GM19395 (cell line): Measurements from ENCODE around the gene NRAP.

Experiments
- ATAC-seq: cut with Tn5 transposase; IDR thresholded peaks from one replicate; pipeline ENCODE4 v1.9.1; 2021; ENCODE audit warnings: mild to moderate bottlenecking, moderate library complexity; ENCODE audit not compliant: unreplicated experiment

NRAP gene

DNA sequence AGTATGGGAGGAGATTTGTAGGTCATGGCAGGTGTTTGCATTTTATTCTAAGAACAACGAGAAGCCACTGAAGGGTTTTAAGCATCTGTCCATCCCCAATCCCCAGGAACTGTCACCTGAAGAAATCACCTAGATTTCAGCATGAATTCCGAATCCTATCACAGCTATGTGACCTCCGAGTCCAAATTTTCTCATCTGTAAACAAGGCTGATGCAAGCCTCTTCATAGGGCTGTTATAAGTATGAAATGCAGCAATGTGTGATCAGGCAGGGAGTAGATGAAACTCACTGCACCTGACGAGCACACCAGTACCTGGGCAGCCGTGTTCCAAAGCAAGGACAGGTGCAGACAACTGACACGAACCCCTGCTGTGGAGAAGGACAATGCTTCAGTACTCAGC lies 97.0 kb downstream of the NRAP start:
- ATAC-seq: no peak

DNA sequence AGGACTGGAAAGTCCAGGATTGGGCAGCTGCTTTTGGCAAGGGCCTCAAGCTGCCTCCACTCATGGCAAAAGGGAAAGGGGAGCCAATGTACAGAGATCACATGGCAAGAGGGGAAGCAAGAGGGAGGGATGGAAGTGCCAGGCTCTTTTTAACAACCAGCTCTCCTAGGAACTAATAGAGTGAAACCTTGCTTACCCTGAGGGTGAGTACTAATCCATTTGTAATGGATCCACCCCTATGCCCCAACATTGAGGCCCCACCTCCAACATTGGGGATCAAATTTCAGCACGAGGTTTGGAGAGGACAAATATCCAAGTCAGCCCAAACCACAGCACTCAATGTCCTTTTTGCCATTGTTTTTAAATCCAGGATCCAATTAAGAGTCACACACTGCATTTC lies 98.5 kb downstream of the NRAP start:
- ATAC-seq: no peak

DNA sequence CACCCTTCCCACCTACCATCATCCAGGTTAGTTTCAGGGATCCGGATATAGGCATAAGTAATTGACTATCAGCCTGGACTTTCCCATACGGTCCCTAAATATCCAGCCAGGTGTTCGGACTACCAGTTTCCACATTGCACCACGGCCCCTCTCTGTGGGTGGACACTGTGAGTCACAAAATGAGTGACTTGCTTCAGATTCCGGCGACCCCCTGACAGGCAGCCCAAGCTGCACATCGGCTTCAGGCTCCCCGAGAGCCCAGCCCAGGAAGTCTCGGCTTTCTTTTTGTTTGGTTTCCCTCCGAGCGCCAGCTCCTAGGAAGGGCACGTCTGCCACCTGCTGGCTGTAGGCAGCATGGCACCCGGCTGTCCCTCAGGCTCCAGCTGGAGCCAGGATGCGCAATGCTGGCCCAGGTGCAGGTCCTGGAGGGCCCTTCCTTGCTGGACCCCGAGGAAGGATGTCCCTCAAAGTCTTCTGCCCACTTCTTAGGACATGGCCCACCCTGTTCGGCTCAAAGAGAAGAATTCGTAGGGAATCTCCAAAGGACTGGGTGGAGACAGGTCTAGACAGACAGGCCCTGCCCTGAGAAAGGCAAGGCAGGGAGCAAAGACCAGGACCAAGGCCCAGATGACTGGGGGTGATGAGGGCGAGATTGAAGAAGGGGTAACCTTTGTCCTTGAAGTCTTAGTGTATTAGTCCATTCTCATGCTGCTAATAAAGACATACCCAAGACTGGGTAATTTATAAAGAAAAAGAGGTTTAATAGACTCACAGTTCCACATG lies 100.3 kb downstream of the NRAP start:
- peak; percentile 99 for ATAC-seq

GRCh38 chr10:113562704-113563103 lies 101.1 kb downstream of the NRAP start:
- ATAC-seq: no peak

- ATAC-seq: no peak
Observed at GRCh38 chr10:113562069-113562468, 101.8 kb downstream of the NRAP start.

GRCh38 chr10:113561214-113561613 lies 102.6 kb downstream of the NRAP start:
- no peak for ATAC-seq

GRCh38 chr10:113560071-113560470 lies 103.8 kb downstream of the NRAP start:
- ATAC-seq: no peak

GRCh38 chr10:113557903-113558321 lies 105.9 kb downstream of the NRAP start:
- no peak for ATAC-seq

DNA sequence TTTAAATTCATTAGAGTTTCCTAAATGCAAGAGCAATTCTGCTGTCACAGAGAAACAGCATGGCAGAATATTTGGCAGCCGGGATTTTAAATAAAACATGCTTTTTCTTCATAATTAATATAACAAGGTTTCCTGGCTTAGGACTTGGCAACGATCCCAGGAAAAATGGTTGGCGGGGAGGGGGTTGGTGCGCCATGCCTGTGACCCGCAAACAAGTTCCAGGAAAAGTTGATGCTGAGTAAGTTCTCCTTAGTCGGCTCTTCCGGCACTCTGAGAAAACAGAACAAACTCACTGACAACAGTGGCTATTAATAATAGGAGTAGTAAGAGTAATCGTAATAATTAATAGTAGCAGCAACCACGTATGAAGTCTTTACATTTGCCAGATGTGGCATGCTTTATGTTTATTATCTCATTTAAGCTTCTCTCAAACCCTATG lies 106.4 kb downstream of the NRAP start:
- no peak for ATAC-seq

GRCh38 chr10:113555751-113556150 lies 108.1 kb downstream of the NRAP start:
- ATAC-seq: no peak

DNA sequence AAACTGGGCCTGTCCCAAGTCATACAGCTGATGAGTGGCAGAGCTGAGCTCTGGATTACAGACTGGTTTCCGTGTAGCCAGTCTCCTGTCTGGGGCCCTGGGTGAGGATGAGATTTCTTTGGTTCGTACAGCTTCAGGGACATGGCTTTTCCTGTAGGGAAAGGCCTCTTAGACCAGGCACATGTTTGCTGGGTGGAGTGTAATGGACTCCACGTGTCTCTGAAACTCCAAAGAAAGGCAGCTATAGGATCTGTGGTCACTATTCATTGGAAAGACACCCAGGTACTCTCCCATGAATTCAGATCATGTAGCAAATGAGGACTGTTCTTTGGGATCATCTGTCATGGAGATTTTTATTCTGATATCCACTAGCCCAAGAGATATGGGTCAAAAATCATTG lies 108.6 kb downstream of the NRAP start:
- no peak for ATAC-seq

GRCh38 chr10:113554214-113554613 lies 109.6 kb downstream of the NRAP start:
- ATAC-seq: no peak

DNA sequence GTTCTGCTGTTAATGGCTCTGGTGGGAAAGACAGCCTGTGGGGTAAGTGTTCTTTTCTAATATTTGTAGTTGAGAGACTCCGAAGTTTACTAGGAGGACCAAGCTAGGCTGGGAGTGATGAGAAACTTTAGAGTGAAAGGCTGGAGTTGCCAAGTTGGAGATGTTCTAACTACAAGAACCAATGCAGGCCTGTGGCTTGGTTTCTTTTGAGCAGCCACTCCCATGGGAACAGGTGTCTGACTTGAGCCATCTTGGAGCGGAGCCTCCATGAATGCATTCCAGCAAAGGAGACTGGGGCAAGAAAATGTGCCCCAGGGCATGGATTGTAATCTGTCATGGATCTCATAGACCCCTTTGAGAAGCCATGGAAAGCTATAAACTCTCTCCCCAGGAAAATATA lies 110.7 kb downstream of the NRAP start:
- ATAC-seq: no peak

GRCh38 chr10:113552701-113553100 lies 111.1 kb downstream of the NRAP start, which contains the start of gene HABP2:
Gene HABP2 (plus strand): TSS chr10:113553053. CDS start chr10:113553122, 69 bp downstream.
- no peak for ATAC-seq

DNA sequence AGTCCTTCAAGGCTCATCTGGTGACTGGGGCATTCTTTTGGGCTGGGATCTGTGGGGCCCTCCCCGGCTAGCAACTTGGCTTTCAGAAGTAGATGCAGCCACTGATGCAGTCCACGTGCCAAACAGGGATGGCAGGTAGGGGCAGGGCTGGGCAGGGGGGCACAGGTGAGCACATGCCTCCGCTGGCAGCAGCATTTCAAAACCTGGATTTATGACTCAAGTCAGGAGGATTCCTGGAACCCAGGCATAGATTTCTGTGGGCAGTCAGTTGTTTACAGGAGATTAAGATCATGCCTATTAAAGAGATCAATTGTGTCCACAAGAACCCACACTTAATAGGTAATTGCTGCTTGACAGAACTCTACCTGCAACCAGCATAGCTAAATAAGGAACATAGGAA lies 111.8 kb downstream of the NRAP start:
- no peak for ATAC-seq

DNA sequence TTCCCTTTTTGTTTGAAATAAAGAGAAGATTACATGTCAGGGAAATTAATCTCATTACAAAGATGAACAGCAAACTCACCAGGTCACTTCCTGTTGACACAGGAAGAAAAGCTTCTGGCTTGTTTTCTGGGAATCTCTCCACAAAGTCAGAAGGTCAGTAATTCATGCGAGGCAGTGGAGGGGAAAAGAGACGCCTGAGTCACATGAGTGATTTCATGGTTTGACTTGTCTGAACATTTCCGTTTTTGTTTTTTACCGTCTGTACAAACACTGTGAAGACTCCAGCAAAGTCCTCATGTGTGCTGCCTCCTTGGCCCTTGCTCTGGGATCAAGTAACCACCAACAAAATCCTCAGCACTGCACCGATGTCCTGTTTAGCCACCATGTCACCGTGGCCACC lies 113.5 kb downstream of the NRAP start:
- no peak for ATAC-seq

GRCh38 chr10:113549856-113550255 lies 114.0 kb downstream of the NRAP start:
- ATAC-seq: no peak

DNA sequence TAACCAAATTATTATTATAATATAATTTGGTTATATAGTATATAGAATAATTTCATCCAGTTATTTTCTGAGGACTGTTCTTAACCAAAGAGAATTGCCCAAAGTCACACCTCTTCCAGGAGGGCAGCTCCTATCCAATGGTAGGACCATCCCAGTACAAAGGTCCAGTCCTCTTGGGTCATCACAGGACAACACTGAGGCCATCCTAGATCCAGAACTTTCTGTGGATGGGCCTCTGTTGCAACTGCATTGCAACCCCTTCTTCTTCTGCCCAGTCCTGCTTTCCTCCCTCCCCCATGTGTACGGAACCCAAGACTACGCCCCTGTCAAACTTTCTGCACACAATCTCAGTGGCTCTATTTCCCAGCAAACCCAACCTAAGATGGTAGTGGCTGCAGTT lies 116.4 kb downstream of the NRAP start:
- no peak for ATAC-seq

DNA sequence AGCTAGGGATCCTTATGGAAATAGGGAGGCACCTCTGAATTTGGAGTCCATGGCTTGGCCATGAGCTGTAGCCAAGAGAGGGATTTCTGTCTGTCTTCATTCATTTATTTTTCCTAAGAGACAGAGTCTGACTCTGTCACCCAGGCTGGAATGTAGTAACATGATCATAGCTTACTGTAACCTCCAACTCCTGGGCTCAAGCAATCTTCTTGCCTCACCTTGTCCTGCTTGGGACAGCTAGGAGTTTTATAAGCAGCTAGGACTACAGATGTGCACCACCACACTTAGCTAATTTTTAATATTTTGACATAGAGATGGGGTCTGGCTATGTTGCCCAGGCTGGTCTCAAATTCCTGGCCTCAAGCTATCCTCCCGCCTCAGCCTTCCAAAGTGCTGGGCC lies 119.4 kb downstream of the NRAP start:
- no peak for ATAC-seq

- no peak for ATAC-seq
Observed at GRCh38 chr10:113543107-113543955, 120.5 kb downstream of the NRAP start.

DNA sequence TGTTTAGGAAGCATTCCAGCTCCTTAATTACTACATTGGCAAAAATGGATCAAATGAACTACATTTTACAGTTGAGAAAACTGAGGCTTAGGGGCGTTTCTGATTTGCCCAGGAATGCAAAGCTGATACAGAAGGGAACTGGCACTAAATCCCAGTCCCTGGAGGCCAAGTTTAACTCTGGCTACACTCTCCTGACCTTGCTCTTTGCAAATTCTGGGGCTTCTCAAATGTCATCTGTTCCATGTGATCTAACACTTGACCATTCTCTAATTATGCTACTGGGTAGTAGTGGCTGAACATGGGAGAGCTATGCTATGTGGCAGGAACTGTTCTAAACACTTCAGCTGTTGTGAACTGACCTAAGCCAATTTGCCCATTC lies 122.3 kb downstream of the NRAP start:
- no peak for ATAC-seq
